Astrocyte of the hippocampus (primary cell): ENCODE data around the gene MGARP.
A peak's percentile ranks its signal among the peaks of the same experiment; 100 is the strongest.

ENCODE experiments used
- DNase-seq: peaks from one replicate; pipeline ENCODE4 v3.0.0; 2011; ENCODE audit warnings: low read depth, low spot score

Gene MGARP

DNA sequence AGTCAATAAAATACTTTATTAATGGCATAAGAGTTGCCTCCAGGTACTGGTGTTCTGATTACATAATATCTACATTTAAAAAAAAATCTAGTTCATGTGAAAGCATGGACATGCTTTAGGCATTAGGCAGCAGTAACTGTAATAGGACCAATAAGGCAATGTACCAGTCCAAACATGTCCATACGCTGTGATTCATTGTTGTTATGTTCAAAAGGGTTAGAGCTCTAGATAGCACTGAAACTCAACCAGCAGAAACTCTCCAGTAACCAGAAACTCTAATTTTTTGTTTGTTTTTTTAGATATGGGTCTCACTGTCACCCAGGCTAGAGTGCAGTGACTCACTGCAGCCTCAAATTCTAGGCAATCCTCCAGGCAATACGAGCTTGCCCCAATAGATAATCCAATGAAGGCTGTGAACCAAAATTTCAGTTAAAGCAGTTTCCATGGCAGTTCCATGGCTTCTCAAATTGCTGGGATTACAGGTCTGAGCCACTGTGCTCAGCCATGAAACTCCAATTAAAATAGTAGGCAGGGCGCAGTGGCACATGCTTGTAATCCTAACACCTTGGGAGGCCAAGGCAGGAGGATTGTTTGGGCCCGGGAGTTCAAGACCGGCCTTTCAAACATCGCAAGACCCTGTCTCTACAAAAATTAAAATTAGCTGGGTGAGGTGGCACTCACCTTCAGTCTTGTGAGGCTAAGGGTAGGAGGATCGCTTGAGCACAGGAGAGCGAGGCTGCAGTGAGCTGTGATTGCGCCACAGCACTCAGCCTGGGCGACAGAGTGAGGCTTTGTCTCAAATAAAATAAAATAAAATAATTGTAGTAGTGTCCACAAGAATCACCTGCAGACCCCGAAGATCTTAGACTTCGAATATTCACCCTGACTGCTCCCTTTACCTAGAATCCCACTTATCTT lies 36.3 kb downstream of the MGARP start:
- DNase-seq, result peak; percentile 94

DNA sequence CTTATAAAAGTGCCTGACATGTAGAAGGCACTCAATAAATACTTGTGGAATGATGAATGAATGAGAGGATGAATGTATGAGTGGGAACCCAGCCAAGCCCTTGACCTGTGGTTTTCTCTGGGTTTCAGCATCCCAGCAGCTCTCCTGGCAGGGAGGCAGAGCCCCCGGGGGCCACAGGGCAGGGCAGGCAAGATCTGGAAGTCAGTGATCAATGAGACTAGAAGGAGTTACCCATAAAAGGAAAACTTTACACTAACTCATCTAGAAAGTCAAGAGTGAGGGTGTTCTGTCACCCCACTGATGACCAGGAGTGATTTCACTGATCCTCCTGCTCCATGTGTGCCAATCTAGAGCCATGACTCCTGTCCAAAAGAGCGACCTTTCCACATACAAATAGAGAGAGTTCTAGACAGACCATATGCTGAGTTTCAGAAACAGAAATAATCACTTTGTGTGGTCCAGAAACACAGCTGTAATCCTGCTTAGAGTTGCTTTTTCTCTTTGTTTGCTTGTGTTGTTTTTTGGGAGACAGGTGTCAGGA lies 37.4 kb downstream of the MGARP start:
- peak; percentile 76 for DNase-seq

DNA sequence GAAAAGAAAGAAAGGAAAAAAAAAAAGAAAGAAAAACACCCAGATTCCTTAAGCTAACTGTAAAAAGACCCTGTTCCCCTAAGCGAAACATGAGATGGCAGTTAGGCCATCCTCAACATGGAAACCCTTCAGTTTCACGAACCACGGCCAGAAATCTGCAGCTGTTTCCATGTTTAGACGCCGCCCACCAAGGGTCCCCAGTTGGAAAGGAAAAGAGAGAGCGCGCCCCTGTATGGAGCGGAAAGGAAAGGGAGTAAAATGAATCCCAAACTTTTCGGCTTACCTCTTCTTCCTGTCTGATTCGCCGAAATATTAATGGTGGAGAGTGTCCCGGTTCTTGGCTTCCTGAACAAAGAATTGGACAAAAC lies 38.3 kb downstream of the MGARP start:
- DNase-seq, result no peak

DNA sequence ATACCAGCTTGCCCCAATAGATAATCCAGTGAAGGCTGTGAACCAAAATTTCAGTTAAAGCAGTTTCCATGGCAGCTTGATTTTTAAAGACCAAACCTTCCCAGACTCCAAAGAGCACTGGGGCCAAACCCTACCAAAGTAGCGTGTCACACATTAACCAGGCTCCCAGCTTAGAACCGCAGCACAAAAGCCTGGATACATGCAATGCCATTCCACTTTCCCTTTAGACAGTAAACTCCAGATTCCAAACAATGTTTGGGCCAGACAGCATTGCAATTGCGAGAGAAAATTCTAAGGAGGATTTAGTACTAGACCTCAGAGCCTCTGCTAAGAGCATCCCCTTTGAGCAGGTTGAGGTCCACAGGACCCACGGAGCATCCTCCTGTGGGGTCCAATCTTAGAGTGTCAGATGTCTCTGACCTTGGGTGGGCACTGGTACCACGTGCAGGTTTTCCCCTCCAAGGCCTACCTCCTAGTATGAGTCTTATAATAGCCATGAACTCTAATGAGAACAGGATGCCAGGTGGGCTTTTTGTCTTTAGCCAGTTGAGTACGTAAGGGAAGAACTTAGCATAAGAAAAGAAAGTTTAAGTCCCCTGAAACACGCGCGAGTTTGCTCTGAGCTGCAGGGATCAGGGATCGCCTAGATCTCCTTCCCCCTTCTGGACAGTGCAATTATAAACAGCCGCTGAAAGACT lies 38.8 kb downstream of the MGARP start:
- no peak for DNase-seq

DNA sequence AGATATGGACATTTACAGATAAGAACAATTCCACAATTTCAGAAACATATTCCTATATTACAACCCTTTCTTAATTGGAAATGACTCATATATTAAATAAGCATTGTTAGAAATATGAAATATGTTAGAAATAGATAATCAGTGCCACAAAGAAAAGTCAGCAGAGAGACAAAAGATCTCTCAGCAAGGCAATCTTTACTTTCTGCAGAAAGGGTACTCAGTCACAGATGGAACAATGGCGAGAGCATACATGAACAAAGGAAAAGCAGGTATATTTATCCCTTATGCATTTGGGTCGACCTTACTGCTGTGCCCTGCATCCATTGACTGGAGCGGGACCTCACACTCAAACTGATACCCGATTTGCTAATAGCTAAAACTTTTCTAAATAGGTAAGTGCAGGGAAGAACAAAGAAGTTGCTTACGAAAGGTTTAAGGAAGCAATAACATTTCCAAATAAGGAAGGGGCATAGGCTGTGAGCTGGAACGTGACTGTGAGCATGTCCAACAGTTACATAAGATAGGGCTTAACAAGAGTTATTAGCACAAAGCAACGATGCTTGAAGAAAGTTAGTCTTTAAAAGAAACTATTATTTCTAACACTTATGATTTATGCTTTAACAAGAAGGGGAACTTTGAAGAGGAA lies 40.8 kb downstream of the MGARP start:
- DNase-seq, result no peak

DNA sequence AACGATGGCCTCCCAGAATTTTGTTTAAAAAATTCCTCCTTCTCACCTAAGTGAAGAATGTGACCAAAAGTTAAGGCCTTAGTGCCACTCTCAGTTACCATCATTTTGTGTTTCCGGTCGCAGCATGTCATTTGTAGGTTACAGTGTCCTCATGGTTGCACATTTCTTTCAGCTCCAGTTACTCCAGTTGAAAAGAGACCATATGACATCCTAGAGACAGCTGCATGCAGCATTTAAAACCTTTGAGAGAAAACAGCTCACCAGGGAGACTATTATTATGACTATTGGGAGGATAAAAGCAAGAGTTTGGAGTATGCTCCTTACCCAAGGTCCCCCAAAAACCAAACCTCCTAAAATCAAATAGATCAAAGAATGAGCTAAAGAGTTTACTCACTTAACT lies 45.8 kb downstream of the MGARP start:
- DNase-seq, result no peak

DNA sequence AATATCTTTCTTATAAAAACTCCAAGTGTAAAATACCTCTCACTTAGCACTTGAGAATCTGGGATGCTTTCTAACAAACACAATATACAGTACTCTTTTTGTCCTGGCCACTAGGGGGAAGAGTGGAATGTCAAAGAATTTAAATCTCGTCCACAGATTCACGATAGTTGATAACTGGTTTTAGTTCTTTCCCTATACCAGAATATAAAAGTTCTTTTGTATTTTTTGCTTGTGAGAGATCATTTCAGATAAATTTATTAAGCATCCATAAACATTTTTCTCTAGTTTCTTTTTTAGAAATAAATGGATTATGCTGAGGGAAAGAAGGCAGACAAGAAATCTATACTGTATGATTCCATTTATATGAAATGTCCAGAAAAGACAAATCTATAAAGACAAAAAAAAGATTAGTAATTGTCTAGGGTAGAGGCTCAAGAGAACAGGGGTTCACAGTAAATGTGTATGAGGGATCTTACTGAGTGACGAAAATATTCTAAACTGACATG lies 50.4 kb downstream of the MGARP start:
- peak; percentile 70 for DNase-seq

DNA sequence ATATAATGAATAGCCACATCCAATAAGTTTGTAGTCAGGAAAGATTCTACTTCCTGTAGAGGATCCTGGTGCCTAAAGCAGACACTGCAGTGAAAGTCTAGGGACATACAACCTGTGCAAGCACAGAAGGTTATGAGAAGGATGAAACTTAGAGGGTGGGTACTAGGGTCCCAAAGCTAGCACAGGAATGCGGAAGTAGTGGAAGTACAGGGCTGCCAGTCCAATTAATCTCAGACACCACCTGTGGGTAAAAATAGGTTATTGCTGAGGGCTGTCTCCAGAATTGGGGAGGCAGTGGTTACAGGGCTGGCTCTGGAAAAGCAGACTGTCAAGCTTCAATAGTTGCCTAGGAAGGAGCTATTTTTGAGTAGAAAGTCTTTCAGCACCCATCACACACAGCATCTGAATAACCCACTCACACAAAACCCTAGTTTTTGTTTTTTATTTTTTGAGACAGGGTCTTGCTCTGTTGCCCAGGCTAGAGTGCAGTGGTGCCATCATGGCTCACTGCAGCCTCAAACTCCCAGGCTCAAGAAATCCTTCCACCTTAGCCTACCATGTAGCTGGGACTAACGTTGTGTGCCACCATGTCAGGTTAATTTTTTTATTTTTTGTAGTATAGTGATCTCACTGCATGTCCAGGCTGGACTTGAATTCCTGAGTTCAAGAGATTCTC lies 52.2 kb downstream of the MGARP start:
- DNase-seq, result no peak

DNA sequence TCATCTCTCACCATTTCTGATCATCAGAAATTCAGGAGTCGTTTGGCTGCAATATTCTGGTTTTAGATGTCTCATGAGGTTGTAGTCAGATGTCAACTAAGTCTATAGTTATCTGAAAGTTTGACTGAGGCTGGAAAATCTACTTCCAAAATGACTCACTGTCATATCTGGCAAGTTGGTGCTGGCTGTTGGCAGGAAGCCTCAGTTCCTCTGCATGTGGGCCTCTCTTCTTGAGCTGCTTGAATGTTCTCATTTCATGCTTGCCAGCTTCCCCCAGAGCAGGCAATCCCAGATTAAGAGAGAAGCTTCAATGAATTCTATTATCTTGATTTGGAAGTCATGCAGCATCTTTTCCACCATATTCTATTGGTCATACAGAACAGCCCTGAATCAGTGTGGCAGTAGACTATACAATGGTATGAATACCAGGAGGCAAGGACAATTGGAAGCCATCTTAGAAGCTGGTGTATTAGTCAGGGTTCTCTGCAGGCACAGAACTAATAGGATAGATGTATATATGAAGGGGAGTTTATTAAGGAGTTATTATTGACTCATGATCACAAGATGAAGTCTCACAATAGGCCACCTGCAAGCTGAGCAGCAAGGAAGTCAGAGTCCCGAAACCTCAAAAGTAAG lies 56.2 kb downstream of the MGARP start:
- peak; percentile 70 for DNase-seq

DNA sequence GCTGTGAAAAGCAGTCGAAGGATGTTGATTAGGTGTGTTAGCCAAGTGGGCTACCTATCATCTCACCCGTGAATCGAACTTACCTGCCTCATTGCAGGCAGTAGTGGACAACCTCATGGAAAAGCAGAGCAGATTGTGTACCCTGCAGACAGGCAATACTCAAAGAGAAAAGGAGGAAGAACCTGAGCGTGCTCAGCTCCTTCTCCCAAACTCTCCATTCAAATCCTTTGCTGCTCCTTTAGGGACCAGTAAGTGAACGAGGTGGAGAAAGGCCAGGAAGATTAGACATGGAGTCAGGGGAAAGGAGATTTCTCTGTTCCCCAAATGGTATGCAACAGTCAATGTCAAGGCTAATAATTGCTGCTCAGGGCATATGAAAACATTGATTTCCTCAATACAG lies 57.8 kb downstream of the MGARP start:
- DNase-seq, result no peak

DNA sequence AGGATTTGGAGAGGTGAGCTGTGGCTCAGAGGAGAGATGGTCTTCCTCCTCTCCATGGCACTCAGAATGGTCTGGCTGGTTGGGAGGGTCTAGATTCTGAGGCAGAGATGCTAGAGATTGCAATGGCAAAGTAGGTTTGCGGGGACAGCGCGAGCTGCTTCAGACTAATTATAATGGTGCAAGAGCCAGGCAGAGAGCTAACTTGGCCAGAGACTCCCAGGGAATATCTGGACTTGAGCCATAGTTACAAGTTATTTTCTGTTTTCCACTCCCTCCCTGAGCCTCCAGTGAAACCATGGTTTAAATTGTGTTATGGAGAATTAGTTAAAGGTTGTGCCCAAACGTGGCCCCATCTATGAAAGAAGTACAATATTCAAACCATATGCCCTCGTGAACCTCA lies 58.3 kb downstream of the MGARP start:
- no peak for DNase-seq

DNA sequence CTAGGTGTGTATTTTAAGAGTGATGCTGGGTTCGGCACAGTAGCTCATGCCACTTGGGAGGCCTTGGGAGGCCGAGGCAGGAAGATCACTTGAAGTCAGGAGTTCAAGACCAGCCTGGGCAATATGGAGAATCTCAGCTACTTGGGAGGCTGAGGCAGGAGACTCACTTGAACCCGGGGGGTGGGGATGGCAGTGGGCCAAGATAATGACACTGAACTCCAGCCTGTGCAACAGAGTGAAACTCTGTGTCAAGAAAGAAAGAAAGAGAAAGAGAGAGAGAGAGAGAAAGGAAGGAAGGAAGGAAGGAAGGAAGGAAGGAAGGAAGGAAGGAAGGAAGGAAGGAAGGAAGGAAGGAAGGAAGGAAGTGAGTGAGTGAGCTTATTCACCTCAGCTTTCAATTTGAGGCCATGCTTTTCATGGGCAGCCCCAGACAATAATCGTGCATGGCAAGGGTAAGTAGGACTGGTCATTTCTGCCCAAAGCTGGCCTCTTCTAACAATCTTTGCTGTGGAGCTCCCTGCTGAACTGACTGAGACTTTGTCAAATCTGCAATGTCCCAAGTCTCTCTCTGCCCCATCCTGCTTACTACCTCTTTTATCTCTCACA lies 60.5 kb downstream of the MGARP start:
- no peak for DNase-seq
